Large intestine (tissue), 3 donors: ENCODE data around the gene ARPIN. TPM values are rescaled to one million over a fixed set of nuclear protein-coding genes. Genes with fewer than 3 reads are reported as not detected.
A peak's percentile ranks its signal among the peaks of the same experiment; 100 is the strongest.
"Not testable (repeated sequence)": the region's sequence is repeated elsewhere in the genome, so short reads cannot be mapped to it uniquely, and the experiment has no call there.

Experiments
- DNase-seq, 2 donors: peaks; one replicate each; pipeline versions ENCODE4 v3.0.0 to v3.0.0-alpha.2; 2013
- H3K27ac ChIP-seq: one replicate; pipeline ENCODE4 v1.5.1; 2013; ENCODE audit warnings: low read length
- H3K27me3 ChIP-seq: 2 replicates; pipeline ENCODE4 v1.6.1; 2013; ENCODE audit warnings: low read length; ENCODE audit not compliant: control insufficient read depth, insufficient read depth
- H3K36me3 ChIP-seq: 2 replicates; pipeline ENCODE4 v1.6.1; 2013; ENCODE audit warnings: low read length; ENCODE audit not compliant: control insufficient read depth, insufficient read depth
- H3K4me1 ChIP-seq: one replicate; pipeline ENCODE4 v1.6.1; 2013; ENCODE audit warnings: low read length; ENCODE audit not compliant: control insufficient read depth, insufficient read depth
- H3K4me3 ChIP-seq: one replicate; pipeline ENCODE4 v1.5.1; 2013; ENCODE audit warnings: low read length
- H3K9me3 ChIP-seq: one replicate; pipeline ENCODE4 v1.6.1; 2013; ENCODE audit warnings: mild to moderate bottlenecking, low read depth, low read length, moderate library complexity; ENCODE audit not compliant: control insufficient read depth
- WGBS: methylation state at CpG from one replicate; pipeline ENCODE4 v1.1.5; 2013; ENCODE audit warnings: low lambda C conversion rate; ENCODE audit not compliant: insufficient coverage; 5-methylcytosine and 5-hydroxymethylcytosine counted together
- polyA plus RNA-seq: library from polyadenylated mRNA; unstranded; fragments of 120-200 nt; gene quantifications from one replicate; pipeline ENCODE4 v1.2.1, GENCODE V29; 2013

Gene ARPIN
- polyA plus RNA-seq, 1 donor = 31.3 TPM

DNA sequence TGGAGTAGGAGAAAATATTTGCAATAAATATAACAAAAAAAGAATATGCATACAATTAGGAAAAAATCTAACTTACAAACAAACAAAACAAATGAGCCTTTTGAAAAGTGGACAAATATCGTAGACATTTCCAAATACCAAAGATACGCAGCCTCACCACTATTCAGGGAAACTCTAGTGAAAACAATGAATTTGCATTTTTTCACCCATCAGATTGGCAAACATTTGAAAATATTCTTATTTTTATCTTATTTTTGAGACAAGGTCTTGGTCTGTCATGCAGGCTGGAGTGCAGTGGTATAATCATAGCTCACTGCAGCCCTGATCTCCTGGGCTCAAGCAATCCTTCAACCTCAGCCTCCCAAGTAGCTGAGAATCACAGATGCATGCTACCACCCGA lies 34.4 kb downstream of the ARPIN start:
- no peak overlapping the region for H3K4me3 ChIP-seq
- no peaks in the 10 kb centered on the region for H3K4me1 ChIP-seq
- no peaks in the 10 kb centered on the region for H3K9me3 ChIP-seq
- DNase-seq = no peak
- peaks cover 36% of the 10 kb centered on the region for H3K36me3 ChIP-seq
- H3K27ac ChIP-seq = no peak overlapping the region
- 100% methylated on average over 1 of the region's 3 CpGs for WGBS
- H3K27me3 ChIP-seq = no peaks in the 10 kb centered on the region

DNA sequence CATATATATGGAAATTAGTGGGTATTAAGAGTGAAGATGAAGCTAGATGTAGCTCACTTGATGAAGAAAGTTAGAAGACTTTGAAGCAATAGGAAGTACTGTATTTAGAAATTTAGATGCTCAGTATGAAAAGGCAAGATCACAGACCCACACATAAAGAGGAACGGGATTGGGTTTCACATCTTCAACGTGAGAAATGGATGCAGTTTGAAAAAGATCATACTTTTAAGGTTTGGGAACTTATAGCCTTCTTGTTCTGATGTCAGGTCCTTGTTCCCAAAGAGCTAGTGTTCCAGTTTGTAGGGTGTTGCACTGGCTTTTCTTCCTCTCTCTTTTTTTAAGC lies 35.7 kb downstream of the ARPIN start:
- Histone ChIP-seq H3K36me3 (peaks cover 32% of the 10 kb centered on the region), H3K27me3 (no peaks in the 10 kb centered on the region), H3K4me1 (no peaks in the 10 kb centered on the region), H3K9me3 (no peaks in the 10 kb centered on the region), H3K27ac (no peak overlapping the region), H3K4me3 (no peak overlapping the region)
- DNase-seq = no peak
- no CpG with 5 or more reads among the region's 2 CpGs for WGBS

- peaks cover 32% of the 10 kb centered on the region for H3K36me3 ChIP-seq
- WGBS = 91% methylated on average over 4 of the region's 4 CpGs
- H3K4me3 ChIP-seq = no peak overlapping the region
- no peaks in the 10 kb centered on the region for H3K9me3 ChIP-seq
- H3K27me3 ChIP-seq = no peaks in the 10 kb centered on the region
- no peak for DNase-seq
- no peaks in the 10 kb centered on the region for H3K4me1 ChIP-seq
- H3K27ac ChIP-seq = no peak overlapping the region
Observed at GRCh38 chr15:89876396-89877082, 36.2 kb downstream of the ARPIN start.

- 100% methylated on average over 2 of the region's 6 CpGs for WGBS
- DNase-seq = no peak
- H3K4me3 ChIP-seq = no peak overlapping the region
- no peaks in the 10 kb centered on the region for H3K9me3 ChIP-seq
- H3K27me3 ChIP-seq = no peaks in the 10 kb centered on the region
- H3K27ac ChIP-seq = no peak overlapping the region
- H3K4me1 ChIP-seq = no peaks in the 10 kb centered on the region
- H3K36me3 ChIP-seq = peaks cover 34% of the 10 kb centered on the region
Observed at GRCh38 chr15:89875741-89876140, 37.0 kb downstream of the ARPIN start.

GRCh38 chr15:89874926-89875564 lies 37.7 kb downstream of the ARPIN start:
- Histone ChIP-seq H3K36me3 (peaks cover 41% of the 10 kb centered on the region), H3K27me3 (no peaks in the 10 kb centered on the region)
- WGBS = 100% methylated on average over 1 of the region's 10 CpGs

GRCh38 chr15:89870688-89871288 lies 42.0 kb downstream of the ARPIN start:
- no peaks in the 10 kb centered on the region for H3K4me1 ChIP-seq
- H3K27me3 ChIP-seq = no peaks in the 10 kb centered on the region
- no CpG with 5 or more reads among the region's 4 CpGs for WGBS
- no peak overlapping the region for H3K4me3 ChIP-seq
- H3K9me3 ChIP-seq = peaks cover 6% of the 10 kb centered on the region
- H3K27ac ChIP-seq = no peak overlapping the region
- H3K36me3 ChIP-seq = peaks cover 34% of the 10 kb centered on the region
- no peak for DNase-seq

More at GRCh38 chr15:89874926-89875564, 37.7 kb downstream of the ARPIN start:
- no peaks in the 10 kb centered on the region for H3K4me1 ChIP-seq
- H3K9me3 ChIP-seq = no peaks in the 10 kb centered on the region
- no peak overlapping the region for H3K27ac ChIP-seq
- no peak overlapping the region for H3K4me3 ChIP-seq
- peak; percentile 58 to 63 for DNase-seq

GRCh38 chr15:89870006-89870405 lies 42.7 kb downstream of the ARPIN start:
- Histone ChIP-seq H3K4me3 (no peak overlapping the region), H3K36me3 (peaks cover 26% of the 10 kb centered on the region), H3K27me3 (no peaks in the 10 kb centered on the region), H3K27ac (no peak overlapping the region), H3K4me1 (peaks cover 6% of the 10 kb centered on the region), H3K9me3 (peaks cover 6% of the 10 kb centered on the region)
- DNase-seq = no peak
- no CpG with 5 or more reads among the region's 5 CpGs for WGBS

GRCh38 chr15:89869490-89869889 lies 43.3 kb downstream of the ARPIN start:
- not testable (repeated sequence) for DNase-seq, H3K4me3 ChIP-seq, H3K27ac ChIP-seq, H3K27me3 ChIP-seq, H3K9me3 ChIP-seq
- WGBS = no CpG with 5 or more reads among the region's 9 CpGs
- Histone ChIP-seq H3K4me1 (peaks cover 11% of the 10 kb centered on the region), H3K36me3 (peaks cover 24% of the 10 kb centered on the region)

DNA sequence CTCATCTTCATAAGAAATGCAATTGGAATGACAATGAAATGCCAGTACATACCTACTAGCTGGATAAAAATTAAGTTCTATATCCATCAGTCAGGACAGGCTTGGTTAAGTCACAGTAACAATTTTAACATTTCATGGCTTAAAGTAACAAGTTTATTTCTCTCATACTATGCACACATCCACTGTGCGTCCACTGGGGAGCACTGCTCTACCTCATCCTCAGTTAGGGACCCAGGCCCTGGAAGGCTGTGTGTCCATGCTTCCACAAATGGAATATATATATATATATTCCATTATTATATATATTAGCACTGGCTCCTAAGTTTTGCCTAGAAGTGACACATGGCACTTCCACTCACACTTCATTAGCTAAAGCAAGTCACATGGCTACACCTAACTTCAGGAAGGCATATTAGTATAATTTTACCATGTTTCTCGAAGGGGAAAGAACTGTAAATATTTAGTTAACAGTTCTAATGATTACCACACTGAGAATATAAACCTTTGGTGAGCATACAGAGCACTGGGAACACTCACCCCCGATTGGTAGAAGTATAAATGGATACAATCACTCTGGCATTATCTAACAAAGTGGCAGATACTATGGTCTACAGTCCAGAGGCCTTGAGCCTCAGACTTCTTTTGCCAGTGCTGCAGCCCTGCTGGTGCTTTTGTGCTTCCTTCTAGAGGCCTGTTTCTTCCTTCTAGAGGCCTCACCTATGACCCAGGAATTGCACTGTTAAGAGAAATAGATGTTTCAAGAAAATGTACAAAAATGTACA lies 47.6 kb downstream of the ARPIN start:
- peaks cover 6% of the 10 kb centered on the region for H3K9me3 ChIP-seq
- H3K4me3 ChIP-seq = no peak overlapping the region
- peak in 1 of 2 donors; percentile 55 for DNase-seq
- peaks cover 45% of the 10 kb centered on the region for H3K4me1 ChIP-seq
- 15% methylated on average over 2 of the region's 3 CpGs for WGBS
- H3K27ac ChIP-seq = peak overlapping the region; percentile 74
- H3K36me3 ChIP-seq = peaks cover 16% of the 10 kb centered on the region
- H3K27me3 ChIP-seq = no peaks in the 10 kb centered on the region

GRCh38 chr15:89863918-89864317 lies 48.8 kb downstream of the ARPIN start:
- peak overlapping the region; percentile 74 for H3K27ac ChIP-seq
- DNase-seq = peak in 1 of 2 donors; percentile 62
- peaks cover 9% of the 10 kb centered on the region for H3K36me3 ChIP-seq
- no peaks in the 10 kb centered on the region for H3K27me3 ChIP-seq
- peaks cover 6% of the 10 kb centered on the region for H3K9me3 ChIP-seq
- H3K4me3 ChIP-seq = no peak overlapping the region
- peaks cover 54% of the 10 kb centered on the region for H3K4me1 ChIP-seq
